Stimulated activated CD4-positive, alpha-beta T cell treated with anti-CD3 and anti-CD28 coated beads, TNF-alpha, amount 100 ng/mL, for 4 hours (primary cell): ENCODE data around the gene PDYN.

Source experiments
- DNase-seq, 3 experiments: peaks; one replicate each; pipeline ENCODE4 v3.0.0-alpha.2; 2020; ENCODE audit warnings: low read depth in 3 of 3

PDYN gene

DNA sequence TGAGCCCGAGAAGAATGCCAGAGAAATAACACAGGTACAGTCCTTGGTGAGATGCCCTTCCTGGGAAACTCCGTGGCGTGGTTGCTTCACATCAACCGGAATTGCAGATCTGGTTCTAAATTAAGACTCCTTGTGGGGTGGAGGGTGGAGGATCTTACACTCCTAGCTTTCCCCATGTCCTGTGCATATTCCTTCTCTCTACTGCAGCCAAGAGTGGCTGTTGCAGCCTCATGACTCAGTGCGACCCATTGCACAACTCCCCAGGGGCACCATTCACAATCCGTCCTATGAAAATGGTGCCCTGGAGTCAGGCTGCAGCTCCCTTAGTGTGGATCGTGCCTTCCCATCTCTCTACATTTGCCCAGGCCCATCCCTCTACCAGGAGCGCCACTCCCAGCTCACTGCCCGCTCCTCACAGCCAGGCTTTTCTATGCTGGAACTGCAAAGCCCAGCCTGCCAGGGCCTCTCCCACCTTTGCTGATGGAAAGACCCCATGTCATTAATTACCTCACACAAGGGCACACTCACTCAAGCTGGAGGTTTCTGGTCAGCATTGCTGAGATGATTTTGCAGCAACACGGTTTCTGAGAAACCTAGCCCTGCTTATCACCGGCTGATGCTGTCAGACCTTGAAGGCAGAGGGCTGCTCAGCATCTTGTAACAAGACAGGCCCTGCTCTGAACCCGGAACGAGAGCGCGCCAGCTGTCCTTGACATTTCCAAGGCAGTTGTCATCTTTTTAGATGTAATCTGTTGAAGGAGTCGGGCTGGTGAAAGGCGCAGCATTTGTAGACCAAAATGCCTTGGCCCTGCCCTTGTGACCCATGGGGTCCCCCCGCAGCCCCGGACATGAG is 58.9 kb downstream of the PDYN start:
- no peak for DNase-seq

GRCh38 chr20:1934156-1934555 is 59.7 kb downstream of the PDYN start:
- no peak for DNase-seq

GRCh38 chr20:1933465-1933870 is 60.4 kb downstream of the PDYN start:
- no peak for DNase-seq

GRCh38 chr20:1932971-1933370 is 60.9 kb downstream of the PDYN start:
- DNase-seq, result no peak

- no peak for DNase-seq
Observed at GRCh38 chr20:1931830-1932229, 62.0 kb downstream of the PDYN start.

DNA sequence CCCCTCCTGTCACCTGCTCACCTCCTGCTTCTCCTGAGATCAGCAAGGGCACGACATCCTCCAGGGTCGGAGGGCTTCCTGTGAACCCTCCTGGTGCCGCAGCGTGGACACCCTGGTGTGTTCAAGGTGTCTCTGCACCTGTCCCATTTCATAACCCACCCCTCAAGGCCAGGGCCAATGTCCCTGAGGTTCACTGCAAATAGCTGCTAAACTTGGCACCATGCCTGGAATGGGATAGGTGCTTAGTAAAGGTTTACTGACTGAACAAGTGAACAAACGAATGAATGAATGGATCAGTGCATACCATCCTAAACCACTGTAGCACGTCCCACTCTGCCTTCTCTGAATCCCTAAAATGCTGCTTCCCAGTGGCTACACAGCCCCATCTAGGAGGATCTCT is 63.7 kb downstream of the PDYN start:
- no peak for DNase-seq

DNA sequence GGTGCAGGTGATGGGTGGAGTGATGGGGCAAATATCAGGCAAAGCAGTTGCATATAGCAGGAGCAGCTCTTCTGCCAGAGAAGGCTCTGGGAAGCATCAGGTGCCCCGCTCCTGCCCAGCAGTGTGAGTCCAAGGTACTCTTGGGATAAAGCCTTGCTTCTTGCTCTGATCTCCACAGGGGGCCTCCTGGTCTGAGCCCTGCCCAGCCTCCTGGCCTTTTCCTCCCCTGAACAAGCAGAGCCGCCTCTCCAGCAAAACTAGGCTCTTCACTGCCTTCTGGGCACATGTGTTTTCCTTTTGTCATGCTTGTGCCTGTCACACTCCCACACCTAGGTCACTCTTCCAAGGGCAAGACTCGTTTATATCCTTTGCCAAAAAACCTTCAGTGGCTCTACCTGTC is 64.4 kb downstream of the PDYN start:
- no peak for DNase-seq

DNA sequence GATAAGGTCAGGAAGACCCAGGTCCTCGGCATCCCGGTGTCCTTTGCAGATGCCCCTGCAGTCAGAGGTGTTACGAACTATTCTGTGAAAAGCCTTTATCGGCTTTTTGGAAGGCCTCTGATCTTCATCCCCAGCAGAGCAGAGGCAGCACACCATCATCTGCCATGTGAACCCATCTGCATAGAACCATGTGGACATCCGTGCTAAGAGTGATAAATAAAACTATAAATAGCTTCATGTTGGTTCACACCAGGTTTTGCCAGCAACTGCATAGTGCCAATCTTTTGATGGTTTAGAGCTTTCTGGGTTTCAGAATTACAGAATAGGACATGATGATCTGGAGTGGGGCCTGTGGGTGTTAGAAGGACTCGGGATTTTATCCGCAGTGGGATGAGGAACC is 65.1 kb downstream of the PDYN start:
- no peak for DNase-seq
